CD4-positive, alpha-beta T cell treated with Interleukin-21 for 1 hour (primary cell): ENCODE data around the gene DCST2.
A peak's percentile ranks its signal among the peaks of the same experiment; 100 is the strongest.

ENCODE experiments used
- DNase-seq: peaks from one replicate; pipeline ENCODE4 v3.0.0-alpha.2; 2020

DCST2 gene

GRCh38 chr1:155023627-155024026, 10.0 kb downstream of the DCST2 start:
- DNase-seq: no peak

GRCh38 chr1:155022927-155023236, 10.7 kb downstream of the DCST2 start:
- no peak for DNase-seq

GRCh38 chr1:155022136-155022926, 11.2 kb downstream of the DCST2 start:
- DNase-seq: no peak

GRCh38 chr1:155019377-155020245, 14.0 kb downstream of the DCST2 start:
- DNase-seq: no peak

- DNase-seq: no peak
These were observed 14.8 kb downstream of the DCST2 start for GRCh38 chr1:155018617-155019348.

- DNase-seq: no peak
These were observed 15.7 kb downstream of the DCST2 start for GRCh38 chr1:155017946-155018316.

- peak; percentile 89 for DNase-seq
These were observed 16.3 kb downstream of the DCST2 start for GRCh38 chr1:155017041-155017945.

- DNase-seq: no peak
These were observed 17.2 kb downstream of the DCST2 start for GRCh38 chr1:155016231-155016831.

- no peak for DNase-seq
These were observed 17.9 kb downstream of the DCST2 start for GRCh38 chr1:155015527-155016230.

GRCh38 chr1:155014709-155015508, 18.7 kb downstream of the DCST2 start:
- DNase-seq: no peak

- DNase-seq: peak; percentile 52
These were observed 19.9 kb downstream of the DCST2 start for GRCh38 chr1:155013632-155014031.

GRCh38 chr1:155012776-155013602, 20.6 kb downstream of the DCST2 start:
- DNase-seq: no peak

GRCh38 chr1:155012026-155012546, 21.5 kb downstream of the DCST2 start:
- DNase-seq: peak; percentile 49

GRCh38 chr1:155011437-155012025, 22.1 kb downstream of the DCST2 start:
- no peak for DNase-seq

GRCh38 chr1:155011004-155011416, 22.6 kb downstream of the DCST2 start:
- DNase-seq: no peak

- peak; percentile 44 for DNase-seq
These were observed 23.2 kb downstream of the DCST2 start for GRCh38 chr1:155010211-155010918.

GRCh38 chr1:155009742-155010141, 23.8 kb downstream of the DCST2 start:
- no peak for DNase-seq

- no peak for DNase-seq
These were observed 24.3 kb downstream of the DCST2 start for GRCh38 chr1:155009221-155009711.
